RWPE1 (cell line): ENCODE measurements around the gene FSD1.

Experiments
- CTCF ChIA-PET: fragments of 350-600 bp; sonication (Branson Sonifier 250); formaldehyde crosslinking; extraction: SDS; loops from one replicate; lab custom pipeline; 2021; lab: Yijun Ruan, JAX
- POLR2A ChIA-PET: fragments of 400-600 bp; formaldehyde crosslinking; extraction: SDS; loops from one replicate; lab custom pipeline; 2020; ENCODE audit warnings: antibody characterized with exemption; ENCODE audit not compliant: low non-redundant PET; lab: Yijun Ruan, JAX
- DNase-seq: peaks from one replicate; pipeline ENCODE4 v3.0.0; 2012; ENCODE audit warnings: low spot score
- H3K27ac ChIP-seq: fragments of 450-650 bp; 2 replicates; pipeline ENCODE4 v1.5.1; 2017
- TF ChIP-seq, protein P1 (sequence below): fragments of 450-650 bp; conservative IDR thresholded peaks from 2 replicates; pipeline ENCODE4 v1.5.1; 2017; ENCODE audit warnings: low read depth, mild to moderate bottlenecking

Gene FSD1

DNA sequence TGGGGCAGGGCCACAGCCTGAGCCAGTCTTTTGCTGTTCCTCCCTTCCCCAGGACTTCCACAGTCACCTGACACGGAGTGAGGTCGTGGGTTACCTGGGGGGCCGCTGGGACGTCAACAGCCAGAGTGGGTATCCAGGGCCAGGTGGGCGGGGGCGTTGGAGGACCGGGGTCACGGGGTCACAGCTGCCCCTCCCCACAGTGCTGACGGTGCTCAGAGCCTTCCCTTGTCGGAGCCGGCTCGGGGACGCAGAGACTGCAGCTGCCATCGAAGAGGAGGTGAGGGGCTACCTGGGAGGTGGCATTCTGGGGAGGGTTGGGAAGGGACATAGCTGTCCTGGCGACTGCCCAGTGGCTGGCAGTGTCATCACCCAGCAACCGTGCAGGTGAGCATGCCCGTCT, 50.5 kb downstream of the FSD1 start:
- no peak for DNase-seq
- peak overlapping the region; percentile 34 for H3K27ac ChIP-seq
- ChIA-PET POLR2A (no interaction called here), CTCF (no interaction called here)
- TF ChIP-seq, protein P1, sequence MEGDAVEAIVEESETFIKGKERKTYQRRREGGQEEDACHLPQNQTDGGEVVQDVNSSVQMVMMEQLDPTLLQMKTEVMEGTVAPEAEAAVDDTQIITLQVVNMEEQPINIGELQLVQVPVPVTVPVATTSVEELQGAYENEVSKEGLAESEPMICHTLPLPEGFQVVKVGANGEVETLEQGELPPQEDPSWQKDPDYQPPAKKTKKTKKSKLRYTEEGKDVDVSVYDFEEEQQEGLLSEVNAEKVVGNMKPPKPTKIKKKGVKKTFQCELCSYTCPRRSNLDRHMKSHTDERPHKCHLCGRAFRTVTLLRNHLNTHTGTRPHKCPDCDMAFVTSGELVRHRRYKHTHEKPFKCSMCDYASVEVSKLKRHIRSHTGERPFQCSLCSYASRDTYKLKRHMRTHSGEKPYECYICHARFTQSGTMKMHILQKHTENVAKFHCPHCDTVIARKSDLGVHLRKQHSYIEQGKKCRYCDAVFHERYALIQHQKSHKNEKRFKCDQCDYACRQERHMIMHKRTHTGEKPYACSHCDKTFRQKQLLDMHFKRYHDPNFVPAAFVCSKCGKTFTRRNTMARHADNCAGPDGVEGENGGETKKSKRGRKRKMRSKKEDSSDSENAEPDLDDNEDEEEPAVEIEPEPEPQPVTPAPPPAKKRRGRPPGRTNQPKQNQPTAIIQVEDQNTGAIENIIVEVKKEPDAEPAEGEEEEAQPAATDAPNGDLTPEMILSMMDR, result no peak

DNA sequence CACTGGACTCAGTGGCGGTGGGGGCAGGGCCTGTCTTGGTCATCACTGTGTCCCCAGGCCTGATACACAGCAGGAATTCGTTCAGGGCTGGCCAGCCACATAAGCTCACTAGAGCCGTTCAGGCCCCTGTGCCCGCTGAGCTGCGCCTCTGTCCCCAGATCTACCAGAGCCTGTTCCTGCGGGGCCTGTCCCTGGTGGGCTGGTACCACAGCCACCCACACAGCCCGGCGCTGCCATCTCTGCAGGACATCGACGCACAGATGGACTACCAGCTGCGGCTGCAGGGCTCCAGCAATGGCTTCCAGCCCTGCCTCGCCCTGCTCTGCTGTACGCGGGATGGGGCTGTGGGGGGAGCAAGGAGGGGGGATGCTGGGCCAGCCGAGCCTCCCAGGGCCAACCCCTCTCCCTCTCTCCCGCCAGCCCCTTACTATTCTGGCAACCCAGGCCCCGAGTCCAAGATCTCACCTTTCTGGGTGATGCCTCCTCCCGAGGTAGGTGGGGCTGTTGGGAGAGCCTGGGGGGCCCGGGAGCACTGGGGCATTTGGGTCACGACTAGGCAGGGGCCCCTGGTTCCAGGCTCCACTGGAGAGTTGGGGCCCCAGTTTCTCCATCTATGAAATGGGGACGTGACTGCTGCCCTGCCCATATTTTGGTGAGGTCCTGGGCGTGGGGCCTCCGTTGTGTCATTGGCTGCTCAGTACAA, 52.8 kb downstream of the FSD1 start:
- peak overlapping the region; percentile 51 for H3K27ac ChIP-seq
- no peak for DNase-seq
- CTCF ChIA-PET, result interaction anchor here (1.0 kb wide), 1 partner anchor 90 kb away, joined by 5 read pairs; no protein-coding TSS in a partner anchor
- TF ChIP-seq, protein P1, result no peak
- POLR2A ChIA-PET, result no interaction called here

DNA sequence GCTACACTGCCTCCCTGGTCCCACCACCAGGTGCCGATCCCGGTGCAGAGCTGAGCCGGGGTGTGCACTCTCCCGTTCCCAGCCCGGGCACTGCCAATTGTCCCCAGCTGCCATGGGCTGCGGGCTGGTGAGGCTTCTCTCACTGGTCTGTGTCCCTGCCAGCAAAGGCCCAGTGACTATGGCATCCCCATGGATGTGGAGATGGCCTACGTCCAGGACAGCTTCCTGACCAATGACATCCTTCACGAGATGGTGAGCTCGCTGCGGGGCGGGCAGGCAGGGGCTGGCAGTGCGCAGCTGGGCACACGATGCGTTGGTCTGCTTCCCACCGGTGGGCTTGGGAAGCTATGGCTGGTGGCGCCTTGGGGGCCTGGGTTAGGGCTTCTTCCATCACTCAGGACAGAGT, 53.5 kb downstream of the FSD1 start:
- ChIA-PET CTCF (interaction anchor here (1.0 kb wide), 1 partner anchor 91 kb away, joined by 5 read pairs; no protein-coding TSS in a partner anchor), POLR2A (no interaction called here)
- TF ChIP-seq, protein P1, result no peak
- peak overlapping the region; percentile 51 for H3K27ac ChIP-seq
- DNase-seq, result no peak

GRCh38 chr19:4358709-4359626, 54.6 kb downstream of the FSD1 start:
- DNase-seq, result no peak
- ChIA-PET POLR2A (no interaction called here), CTCF (interaction anchor here (0.5 to 1.0 kb wide), 4 partner anchors 11 to 278 kb away, joined by 3 to 5 read pairs (median 4); no protein-coding TSS in a partner anchor)
- peak overlapping the region; percentile 51 for H3K27ac ChIP-seq
- TF ChIP-seq, protein P1, result no peak

GRCh38 chr19:4359627-4360000, 55.2 kb downstream of the FSD1 start:
- ChIA-PET CTCF (interaction anchor here (0.6 kb wide), 1 partner anchor 277 kb away, joined by 5 read pairs; no protein-coding TSS in a partner anchor), POLR2A (no interaction called here)

More at GRCh38 chr19:4359627-4360000, 55.2 kb downstream of the FSD1 start:
- no peak for DNase-seq
- peak overlapping the region; percentile 51 for H3K27ac ChIP-seq
- TF ChIP-seq, protein P1, result no peak
